ENCODE results near the gene CTTN. TPM values are rescaled to one million over a fixed set of nuclear protein-coding genes. Genes with fewer than 3 reads are reported as not detected.

CTTN gene
- 110 TPM for polyA plus RNA-seq (ENCODE audit: insufficient read length)

DNA sequence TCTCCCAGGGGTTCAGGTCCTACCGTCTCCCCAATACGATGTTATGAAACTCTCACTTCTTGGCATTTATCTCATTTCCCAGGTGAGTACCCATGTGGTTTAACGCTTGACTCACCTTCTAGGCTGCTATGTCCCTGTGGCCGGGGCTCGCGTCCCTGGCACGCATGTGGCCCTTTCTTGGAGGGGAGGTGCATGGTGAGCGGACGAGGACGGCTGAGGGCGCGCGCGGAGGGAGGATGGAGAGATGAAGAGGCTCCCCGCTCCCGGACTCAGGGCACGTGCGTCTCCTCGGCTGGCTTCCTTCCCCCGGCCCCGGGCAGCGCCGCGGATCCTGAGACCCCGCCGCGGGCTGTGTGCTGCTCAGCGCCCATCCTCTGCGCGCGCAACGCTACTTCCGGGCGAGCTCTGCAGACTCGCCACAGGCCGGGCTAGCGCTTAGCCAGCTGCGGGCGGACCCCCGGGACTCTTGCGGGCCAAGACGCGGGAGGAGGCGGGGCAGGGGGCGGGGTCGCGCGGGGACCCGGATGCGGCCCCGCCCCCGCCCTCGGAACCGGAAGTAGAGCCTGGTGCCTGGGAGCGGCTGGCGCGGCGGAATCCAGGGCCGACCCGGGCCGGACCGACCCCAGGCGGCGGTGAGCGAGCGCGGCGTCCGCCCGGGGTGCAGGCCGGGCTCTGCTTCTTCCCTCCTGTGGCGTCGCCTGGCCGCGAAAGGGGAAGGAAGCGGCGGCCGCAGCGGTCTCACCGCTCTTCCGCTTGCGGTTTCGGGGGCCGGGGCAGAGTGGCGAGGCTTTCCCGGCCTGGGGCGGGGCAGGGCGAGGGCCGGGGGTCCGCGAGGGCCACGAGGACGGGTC lies at the start of gene CTTN:
CTTN (plus strand) TSS at position 547 of the 851 bp plus-strand sequence. CDS start 8,769 bp downstream, outside the sequence.
- DNase-seq: peak; percentile 80

DNA sequence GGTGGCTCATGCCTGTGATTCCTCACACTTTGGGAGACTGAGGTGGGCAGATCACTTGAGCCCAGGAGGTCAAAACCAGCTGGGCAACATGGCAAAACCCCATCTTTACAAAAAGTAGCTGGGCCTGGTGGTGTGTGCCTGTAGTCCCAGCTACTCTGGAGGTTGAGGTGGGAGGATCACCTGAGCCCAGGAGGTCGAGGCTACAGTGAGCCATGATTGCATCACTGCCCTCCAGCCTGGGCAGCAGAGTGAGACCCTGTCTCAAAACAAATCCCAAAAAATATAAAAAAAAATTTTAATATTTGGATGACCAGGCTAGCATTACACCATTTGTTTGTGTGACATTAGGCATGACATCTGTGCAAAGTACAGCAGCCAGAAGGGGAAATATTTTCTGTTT lies 49.7 kb upstream of the CTTN start:
- DNase-seq: no peak

DNA sequence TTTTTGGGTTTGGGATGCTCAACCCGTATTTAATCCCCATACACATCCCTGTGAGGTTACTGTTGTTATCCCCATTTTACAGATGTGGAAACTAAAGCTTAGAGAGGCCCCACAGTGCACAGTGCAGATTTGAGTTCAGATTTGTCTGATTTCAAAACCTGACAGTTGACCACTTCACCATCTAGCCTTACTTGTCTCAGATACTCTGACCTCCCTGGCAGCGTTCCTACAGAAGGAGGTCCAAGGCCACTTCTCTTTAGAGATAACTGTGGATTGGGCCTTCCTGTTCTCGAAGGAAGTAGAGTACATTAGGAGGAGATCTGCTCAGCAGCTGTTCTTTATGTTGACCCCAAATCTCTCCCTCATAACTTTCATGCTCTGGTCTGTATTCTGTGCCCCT lies 46.7 kb upstream of the CTTN start:
- no peak for DNase-seq

DNA sequence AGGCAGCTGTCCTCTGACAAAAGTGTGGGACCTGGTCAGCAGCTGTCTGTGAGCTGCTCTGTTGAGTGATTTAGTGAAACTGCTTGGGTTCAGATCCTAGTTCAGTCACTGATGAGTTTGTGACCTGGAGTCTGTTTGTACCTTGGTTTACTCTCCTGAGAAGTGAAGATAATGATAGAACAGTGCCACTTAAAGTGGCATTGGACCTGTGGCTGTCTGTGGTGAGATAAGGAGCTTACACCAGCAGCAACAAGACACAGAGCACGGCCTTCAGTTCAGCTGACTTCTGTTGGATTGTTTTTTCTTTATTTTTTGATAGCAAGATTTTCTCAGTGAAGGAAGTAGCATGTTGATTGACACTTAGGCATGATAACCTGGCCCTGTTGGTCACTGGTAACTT lies 46.2 kb upstream of the CTTN start:
- no peak for DNase-seq

DNA sequence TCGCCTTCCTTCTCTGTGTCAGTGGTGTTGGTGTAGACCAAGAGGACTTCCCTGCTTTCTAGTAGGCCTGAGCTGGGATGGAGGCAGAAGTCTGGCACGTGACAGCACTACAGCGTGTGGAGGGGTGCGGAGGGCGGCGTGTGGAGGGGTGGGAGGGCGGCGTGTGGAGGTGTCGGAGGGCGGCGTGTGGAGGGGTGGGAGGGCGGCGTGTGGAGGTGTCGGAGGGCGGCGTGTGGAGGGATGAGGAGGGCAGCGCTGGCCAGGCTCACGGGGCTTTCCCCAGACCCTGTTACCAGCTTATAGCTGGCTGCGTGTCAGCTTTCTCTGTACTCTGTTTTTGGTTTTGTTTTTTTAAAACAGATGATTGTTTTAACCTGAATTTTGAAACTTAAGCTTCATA lies 45.7 kb upstream of the CTTN start:
- DNase-seq: no peak

DNA sequence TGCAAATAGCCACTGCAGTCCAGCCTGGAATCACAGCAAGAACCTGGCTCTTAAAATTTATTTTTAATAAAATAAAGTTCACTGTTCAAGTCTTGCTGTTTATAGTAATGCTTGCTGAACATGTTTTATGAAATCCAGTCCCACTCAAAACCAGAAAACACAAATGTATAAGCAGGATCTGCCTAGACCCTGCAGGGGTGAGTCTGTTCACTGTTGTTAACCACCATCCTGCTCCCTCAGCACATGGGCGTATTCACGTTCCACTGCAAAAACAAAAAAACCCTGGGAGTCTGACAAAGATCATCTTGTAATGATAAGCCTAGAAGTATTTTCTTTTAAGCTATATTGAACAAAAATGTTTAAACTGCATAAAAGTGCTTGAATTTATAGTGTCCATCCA lies 45.0 kb upstream of the CTTN start:
- DNase-seq: no peak

DNA sequence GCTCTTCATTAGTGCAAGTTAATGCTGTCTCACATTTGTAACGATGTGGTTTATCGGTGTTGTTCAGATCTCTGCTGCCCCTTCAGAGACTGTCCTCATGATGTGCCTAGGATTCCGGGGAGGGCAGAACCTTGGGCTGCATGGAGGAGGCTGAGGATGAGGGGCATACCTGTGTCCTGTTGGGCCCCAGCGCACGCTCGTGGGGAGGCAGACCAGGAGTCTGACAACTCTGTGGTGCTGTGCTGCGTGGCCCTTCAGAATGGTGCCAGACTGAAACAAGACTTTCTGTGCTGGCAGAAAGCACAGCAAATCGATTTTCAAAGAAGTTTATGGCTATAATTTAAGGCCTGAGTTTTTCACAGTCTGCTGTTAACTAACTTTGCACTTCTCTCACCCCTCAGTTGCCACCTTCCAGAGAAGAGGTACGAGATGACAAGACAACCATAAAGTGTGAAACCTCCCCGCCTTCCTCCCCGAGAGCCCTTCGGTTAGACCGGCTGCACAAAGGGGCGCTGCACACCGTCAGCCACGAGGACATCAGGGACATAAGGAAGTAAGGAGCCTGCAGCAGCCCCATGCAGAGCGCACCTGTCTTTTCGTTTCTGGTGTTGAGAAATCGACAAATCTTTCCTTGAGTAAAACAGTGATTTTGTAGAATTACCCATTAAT lies 44.3 kb upstream of the CTTN start:
- DNase-seq: no peak

DNA sequence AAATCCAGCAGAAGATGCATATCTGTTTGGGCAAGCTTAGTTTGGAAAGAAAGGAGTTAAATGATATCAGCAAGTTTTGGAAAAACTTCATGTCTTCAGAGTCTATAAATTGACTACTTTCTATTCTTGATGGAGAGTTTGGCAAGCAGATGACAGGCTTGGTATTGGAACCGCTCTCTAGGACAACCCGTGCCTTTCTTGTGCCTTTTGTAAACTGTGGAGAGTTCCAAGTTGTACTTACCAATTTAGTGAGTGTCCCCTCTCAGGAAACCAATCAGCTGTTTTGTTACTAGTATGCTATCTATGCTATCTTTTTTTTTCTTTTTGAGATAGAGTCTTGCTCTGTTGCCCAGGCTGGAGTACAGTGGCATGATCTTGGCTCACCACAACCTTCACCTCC lies 43.7 kb upstream of the CTTN start:
- no peak for DNase-seq

DNA sequence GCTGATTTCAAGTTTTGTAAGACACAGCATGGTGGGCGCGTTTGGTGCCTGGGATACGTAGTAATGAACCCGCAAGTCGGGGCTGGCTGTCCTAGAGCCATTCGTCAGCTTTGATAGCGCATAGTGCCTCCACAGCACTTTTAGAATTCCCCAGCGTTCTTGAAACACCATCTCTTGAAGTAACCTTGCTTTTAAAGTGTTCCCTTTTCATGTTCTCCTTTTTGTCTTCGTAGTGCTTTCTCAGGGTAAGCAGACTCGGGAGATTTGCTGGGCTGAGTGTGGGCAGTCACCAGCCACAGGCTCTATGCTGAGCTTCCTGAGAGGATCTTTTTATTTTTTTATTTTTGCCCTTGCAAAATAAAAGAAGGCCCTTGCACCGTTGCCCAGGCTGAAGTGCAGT lies 39.6 kb upstream of the CTTN start:
- no peak for DNase-seq

DNA sequence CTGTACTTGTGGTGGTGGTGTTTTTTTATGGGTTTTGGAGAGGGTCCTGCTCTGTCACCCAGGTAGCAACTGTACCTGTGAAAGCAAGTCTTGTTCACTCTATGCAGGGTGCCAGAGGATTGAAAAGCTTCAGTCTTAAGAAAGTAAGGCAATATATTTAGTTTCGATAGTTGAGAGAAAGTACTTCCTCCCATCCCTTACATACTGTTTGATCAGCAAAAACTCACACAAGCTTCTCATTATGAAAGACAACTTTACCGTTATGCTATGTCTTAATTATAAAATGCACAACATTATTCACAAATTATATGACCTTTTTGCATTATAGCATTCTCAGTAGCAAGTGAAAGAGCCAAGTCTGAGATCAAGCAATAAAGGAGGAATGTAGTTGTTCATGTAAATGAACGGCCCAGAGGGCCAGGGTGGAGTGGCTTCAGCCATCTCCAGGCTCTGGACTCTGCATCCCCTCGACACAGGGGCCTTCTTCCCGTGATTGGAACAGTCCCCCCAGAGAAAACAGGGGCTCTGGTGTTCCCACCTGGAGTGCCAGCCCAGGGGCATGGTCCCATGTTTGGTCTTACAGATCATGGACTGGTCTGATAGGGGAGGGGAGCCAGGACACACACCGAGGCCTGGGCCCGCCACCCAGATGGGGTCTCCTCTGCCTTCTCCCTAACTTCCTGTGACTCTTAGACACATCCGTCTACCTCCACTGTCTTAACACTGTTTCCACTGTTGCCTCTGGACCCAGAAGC lies 38.7 kb upstream of the CTTN start:
- DNase-seq: no peak

DNA sequence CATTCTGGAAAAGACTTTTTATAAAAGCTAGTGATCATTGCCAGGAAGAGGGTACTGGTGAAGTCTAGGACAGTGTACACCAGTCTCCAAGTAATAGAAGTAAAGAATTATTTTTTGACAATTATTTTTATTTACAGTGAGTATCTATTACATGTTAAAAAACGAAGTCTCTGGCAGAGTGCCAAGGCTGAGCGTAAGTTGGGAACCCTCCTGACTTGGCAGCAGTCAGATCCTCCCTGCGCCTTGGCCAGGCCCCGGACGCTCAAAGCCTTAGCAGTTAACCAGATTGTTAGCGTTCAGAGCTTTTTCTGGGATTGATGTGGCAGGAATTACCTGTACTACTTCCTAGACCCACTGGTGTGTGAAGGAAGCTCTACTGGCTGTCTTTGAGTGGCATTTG lies 38.1 kb upstream of the CTTN start:
- no peak for DNase-seq

DNA sequence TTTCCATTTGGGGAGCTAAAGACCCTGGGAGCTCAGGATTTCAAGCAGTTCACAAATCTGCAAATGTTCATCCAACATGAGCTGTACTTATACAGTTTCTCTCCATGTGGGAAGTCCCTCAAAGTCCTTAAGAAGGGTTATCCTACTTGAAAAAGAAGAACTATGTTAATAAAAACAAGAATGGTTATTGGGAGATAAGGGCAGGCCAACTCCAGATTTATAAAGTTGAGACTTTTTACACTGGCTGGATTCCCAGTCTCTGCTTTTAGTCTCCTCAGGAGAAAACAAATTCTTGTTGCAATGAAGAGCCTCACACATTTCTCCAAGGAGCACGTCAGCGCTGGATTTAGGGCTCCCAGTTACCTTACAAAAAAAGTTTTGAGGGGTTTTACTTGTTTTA lies 34.2 kb upstream of the CTTN start:
- no peak for DNase-seq

DNA sequence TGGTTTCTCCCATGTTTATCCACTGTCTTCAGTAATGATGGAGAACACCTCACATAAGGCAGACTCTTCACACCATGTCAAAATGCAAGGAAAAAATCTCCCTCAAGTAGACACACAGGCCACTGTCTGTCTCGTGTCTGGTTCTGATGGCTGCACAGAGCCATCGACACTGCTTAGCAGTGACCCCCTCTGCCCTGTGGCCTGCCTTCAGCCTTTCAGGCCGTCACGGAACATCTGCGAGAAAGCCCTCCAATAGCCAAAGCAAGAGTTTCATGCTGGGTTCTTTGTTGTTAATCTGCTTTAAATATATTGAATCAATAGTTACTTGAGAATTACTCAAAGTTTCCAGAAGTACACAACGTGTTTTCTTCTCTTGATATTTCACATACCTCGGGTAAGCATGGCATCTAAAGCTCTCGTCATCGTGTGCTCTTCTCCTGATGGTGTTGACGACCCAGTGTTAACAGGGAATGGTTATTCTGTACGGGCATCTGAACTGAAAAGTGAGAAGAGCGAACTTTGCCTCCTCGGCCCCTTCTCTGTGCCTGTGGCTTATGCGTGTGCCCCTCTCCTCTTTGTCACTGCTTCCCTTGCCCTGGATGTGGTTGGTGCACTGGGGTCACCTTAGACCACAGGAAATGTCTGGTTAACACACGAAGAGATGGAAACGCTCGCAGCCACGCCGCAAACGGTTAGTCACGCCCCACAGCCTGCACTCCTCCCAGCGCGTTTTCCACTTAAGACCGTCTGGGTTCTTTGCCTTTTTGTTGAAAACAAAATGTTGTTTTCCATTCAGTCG lies 33.4 kb upstream of the CTTN start:
- DNase-seq: no peak

DNA sequence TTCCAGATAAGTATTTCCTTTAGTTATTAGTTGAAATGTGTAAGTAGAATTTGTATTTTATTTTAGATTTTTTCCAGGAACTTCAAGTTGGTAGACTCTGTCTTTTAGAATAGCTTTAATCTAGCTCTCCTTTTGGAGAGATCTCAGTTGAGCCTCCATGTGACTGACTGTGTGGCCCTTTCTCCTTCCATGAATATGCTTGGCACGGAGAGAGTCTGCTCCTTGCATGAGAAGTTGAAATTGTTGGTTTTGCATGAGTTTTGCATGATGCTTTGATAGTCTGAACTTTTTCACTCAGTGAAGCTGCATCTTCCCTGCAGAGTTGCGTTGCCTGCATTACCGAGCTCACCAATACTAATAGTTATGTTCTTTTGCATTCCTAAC lies 32.8 kb upstream of the CTTN start:
- no peak for DNase-seq

DNA sequence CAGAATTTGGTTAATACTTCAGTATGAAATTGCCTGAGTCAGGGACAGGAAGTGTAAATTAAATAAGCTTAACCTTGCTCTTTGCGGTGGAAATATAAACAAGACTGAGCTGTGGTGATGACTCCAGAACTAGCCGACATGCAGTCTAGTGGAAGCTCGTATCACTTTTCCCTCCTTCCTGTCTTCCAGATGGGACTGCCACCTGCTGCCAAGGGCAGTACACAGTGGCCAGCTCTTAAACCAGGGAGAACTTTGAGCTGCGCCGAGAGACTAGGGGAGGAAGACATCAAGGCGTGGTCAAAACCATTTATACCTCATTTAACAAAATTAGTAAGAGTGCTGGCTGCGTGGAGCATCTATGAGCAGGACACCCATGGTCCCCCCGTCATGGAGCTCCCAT lies 31.3 kb upstream of the CTTN start:
- DNase-seq: no peak

DNA sequence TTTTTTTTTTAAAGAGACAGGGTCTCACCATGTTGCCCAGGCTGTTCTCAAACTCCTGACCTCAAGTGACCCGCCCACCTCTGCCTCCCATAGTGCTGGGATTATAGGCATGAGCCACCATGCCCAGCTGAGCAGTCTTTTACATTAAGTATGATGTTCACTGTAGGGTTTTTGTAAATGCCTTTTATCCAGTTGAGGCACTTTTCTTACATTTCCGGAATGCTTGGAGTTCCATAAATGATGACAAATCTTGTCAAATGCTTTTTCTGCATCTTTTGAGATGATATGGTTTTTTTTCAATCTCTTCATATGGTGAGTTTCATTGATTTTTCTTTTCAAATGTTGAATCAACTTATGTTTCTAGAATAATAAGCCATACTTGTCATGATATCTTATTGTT lies 29.4 kb upstream of the CTTN start:
- no peak for DNase-seq

DNA sequence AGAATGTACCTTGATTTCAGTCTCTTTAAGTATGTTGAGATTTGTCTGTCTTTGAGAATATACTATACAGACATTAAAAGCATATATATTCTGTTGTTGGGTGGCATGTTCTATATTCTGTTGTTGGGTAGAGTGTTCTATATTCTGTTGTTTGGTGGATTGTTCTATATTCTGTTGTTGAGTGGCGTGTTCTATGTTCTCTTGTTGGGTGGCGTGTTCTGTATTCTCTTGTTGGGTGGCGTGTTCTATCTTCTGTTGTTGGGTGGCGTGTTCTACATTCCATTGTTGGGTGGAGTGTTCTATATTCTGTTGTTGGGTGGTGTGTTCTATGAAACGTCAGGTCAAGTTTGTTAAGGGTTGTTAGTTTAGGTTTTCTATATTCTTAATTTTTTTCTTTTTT lies 27.1 kb upstream of the CTTN start:
- no peak for DNase-seq

DNA sequence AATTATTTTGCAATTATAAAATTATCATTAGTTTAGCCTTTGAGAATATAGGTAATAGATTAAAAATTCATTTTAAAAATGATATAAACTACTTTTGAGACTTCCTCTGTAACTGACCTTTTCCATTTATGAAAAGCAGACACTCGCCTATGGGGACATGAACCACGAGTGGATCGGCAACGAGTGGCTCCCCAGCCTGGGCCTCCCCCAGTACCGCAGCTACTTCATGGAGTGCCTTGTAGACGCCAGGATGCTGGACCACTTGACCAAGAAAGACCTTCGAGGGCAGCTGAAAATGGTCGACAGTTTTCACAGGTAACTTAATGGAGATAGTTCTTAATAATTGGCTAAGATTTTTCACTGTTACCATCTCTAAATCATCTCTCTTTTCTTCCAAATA lies 26.3 kb upstream of the CTTN start:
- DNase-seq: no peak

DNA sequence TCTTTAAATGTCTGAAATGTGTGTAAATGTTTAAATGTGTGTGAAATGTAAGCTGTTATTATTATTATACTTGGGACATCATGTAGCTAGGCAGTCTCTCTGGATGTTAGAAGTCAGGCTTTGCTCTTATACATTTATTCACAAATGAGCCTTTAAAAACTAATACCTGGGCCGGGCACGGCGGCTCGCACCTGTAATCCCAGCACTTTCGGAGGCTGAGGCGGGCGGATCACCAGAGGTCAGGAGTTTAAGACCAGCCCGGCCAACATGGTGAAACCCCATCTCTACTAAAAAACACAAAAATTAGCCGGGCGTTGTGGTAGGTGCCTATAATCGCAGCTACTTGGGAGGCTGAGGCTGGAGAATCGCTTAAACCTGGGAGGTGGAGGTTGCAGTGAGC lies 21.7 kb upstream of the CTTN start:
- DNase-seq: no peak

DNA sequence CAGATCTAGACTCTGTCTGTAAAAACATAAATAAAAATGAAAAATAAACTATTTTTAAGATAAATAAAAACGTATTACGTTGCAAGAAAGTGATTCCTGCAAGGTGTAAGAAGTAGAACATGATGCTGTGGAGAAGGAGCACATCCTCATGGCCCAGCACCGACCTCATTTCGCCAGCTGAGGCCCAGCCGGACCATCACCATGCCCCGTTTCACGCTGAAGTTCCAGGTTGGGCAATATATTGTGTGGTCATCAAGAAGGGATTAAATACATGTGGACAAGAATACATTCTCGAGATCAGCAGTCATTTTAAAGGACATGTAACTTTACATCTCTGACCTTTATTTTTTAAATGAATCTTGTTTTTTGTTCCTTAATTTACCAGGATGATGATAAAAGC lies 20.7 kb upstream of the CTTN start:
- no peak for DNase-seq

DNA sequence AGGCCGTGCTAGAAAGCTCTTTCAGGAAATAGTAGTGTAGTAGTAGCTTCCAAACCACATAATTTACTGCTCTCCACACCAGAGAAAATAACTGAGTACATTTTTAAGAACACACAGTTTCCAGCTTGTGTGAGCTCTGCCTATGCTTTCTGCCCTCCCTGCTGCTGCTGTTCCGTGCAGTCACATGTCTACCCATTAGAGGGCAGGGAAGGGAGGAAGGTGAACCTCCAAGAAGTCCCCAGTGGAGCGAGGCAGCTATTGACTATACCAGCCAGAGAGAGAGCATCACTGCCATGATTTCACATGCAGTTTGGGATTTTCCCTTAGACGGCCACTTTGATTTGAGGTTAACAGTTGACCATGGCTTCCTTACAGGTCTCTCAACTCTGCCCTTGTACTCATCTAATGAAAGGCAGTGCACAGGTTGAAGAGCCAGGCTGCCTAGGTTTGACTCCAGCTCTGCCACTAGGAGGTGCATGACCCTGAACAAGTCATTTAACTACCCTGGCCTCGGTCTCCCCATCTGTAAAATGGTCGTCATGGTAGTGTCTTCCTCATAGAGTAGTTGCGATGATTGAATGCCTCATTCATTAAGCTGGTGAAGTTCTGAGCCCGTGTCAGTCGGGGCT lies 19.7 kb upstream of the CTTN start:
- DNase-seq: no peak

DNA sequence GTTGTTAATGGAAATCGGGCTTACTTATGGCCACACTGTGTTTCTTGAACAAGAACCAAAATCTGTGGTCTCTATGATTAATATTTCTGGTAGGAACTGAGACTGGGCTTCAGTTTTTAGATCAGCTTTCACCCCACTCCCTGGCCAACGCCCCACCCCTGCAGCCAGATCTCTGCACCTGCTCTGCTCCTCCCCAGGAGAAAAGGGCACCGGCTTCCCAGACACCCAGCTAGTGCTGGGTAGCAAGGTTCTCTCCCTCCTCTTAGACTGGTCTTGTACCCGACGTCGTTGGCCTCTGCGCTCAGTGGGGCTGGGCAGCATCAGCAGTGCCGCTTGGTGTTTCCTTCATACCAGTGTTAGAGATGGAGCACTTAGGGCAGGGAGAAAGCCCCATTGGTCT lies 17.0 kb upstream of the CTTN start:
- DNase-seq: no peak
